ENCODE measurements around the gene PPP4R4.
A peak's percentile ranks its signal among the peaks of the same experiment; 100 is the strongest.

PPP4R4 gene

GRCh38 chr14:94172545-94172944 is 1.6 kb upstream of the PPP4R4 start:
- no peak overlapping the region for H3K4me2 ChIP-seq (ENCODE audit: low read depth, low read length, poor library complexity, severe bottlenecking)

GRCh38 chr14:94173471-94173884 is 644 bp upstream of the PPP4R4 start:
- Histone ChIP-seq H3K9me3 (ENCODE audit: insufficient read depth, low read length) (no peaks in the 10 kb centered on the region), H3F3A (ENCODE audit: insufficient read depth) (peaks cover 6% of the 10 kb centered on the region; the same call in 1 of the 2 replicates), H3K4me2 (ENCODE audit: low read depth, low read length, poor library complexity, severe bottlenecking) (peak overlapping the region; percentile 99), H3K9ac (ENCODE audit: low read length) (peak overlapping the region; percentile 71), H3K79me2 (ENCODE audit: insufficient read depth, low read length) (no peaks in the 10 kb centered on the region), H3K9me2 (replicated peaks; ENCODE audit: insufficient read depth, low read length) (no peaks in the 10 kb centered on the region), H3K27ac (ENCODE audit: low read depth, low read length) (no peak overlapping the region), H4K20me1 (ENCODE audit: low read depth, low read length) (no peaks in the 10 kb centered on the region), H3K27me3 (ENCODE audit: low read length) (no peaks in the 10 kb centered on the region), H2AFZ (ENCODE audit: low read depth, low read length, severe bottlenecking) (peak overlapping the region; percentile 100), H3K4me3 (ENCODE audit: insufficient read depth, low read length, poor library complexity, severe bottlenecking) (peak overlapping the region; percentile 91), H3K36me3 (ENCODE audit: low read length) (no peaks in the 10 kb centered on the region)
- TF ChIP-seq EZH2phosphoT487 (conservative IDR thresholded peaks at IDR 0.05; ENCODE audit: low read length): no peak
- no peak for TF ChIP-seq CTCF (IDR thresholded peaks at IDR 0.05; ENCODE audit: insufficient read depth, low read length, poor library complexity, severe bottlenecking)

More at GRCh38 chr14:94172545-94172944, 1.6 kb upstream of the PPP4R4 start:
- H3K9me2 ChIP-seq (replicated peaks; ENCODE audit: insufficient read depth, low read length): no peaks in the 10 kb centered on the region
- no peak overlapping the region for H3K4me3 ChIP-seq (ENCODE audit: insufficient read depth, low read length, poor library complexity, severe bottlenecking)
- H3K9ac ChIP-seq (ENCODE audit: low read length): no peak overlapping the region
- H3K27me3 ChIP-seq (ENCODE audit: low read length): no peaks in the 10 kb centered on the region
- H4K20me1 ChIP-seq (ENCODE audit: low read depth, low read length): no peaks in the 10 kb centered on the region
- no peaks in the 10 kb centered on the region for H3K79me2 ChIP-seq (ENCODE audit: insufficient read depth, low read length)
- H3K27ac ChIP-seq (ENCODE audit: low read depth, low read length): no peak overlapping the region
- H3K9me3 ChIP-seq (ENCODE audit: insufficient read depth, low read length): no peaks in the 10 kb centered on the region
- peaks cover 6% of the 10 kb centered on the region; the same call in 1 of the 2 replicates for H3F3A ChIP-seq (ENCODE audit: insufficient read depth)
- H3K36me3 ChIP-seq (ENCODE audit: low read length): no peaks in the 10 kb centered on the region
- no peak overlapping the region for H2AFZ ChIP-seq (ENCODE audit: low read depth, low read length, severe bottlenecking)
- TF ChIP-seq EZH2phosphoT487 (conservative IDR thresholded peaks at IDR 0.05; ENCODE audit: low read length) (no peak), CTCF (IDR thresholded peaks at IDR 0.05; ENCODE audit: insufficient read depth, low read length, poor library complexity, severe bottlenecking) (no peak)

GRCh38 chr14:94174604-94175010 is 485 bp downstream of the PPP4R4 start:
- H3F3A ChIP-seq (ENCODE audit: insufficient read depth): peaks cover 6% of the 10 kb centered on the region; the same call in 1 of the 2 replicates
- peak overlapping the region; percentile 87 for H2AFZ ChIP-seq (ENCODE audit: low read depth, low read length, severe bottlenecking)
- peak overlapping the region; percentile 59 for H3K4me3 ChIP-seq (ENCODE audit: insufficient read depth, low read length, poor library complexity, severe bottlenecking)
- H3K27ac ChIP-seq (ENCODE audit: low read depth, low read length): no peak overlapping the region
- no peaks in the 10 kb centered on the region for H3K79me2 ChIP-seq (ENCODE audit: insufficient read depth, low read length)
- no peaks in the 10 kb centered on the region for H3K27me3 ChIP-seq (ENCODE audit: low read length)
- H3K9me3 ChIP-seq (ENCODE audit: insufficient read depth, low read length): no peaks in the 10 kb centered on the region
- H3K36me3 ChIP-seq (ENCODE audit: low read length): no peaks in the 10 kb centered on the region
- H4K20me1 ChIP-seq (ENCODE audit: low read depth, low read length): no peaks in the 10 kb centered on the region
- H3K9ac ChIP-seq (ENCODE audit: low read length): peak overlapping the region; percentile 51
- no peaks in the 10 kb centered on the region for H3K9me2 ChIP-seq (replicated peaks; ENCODE audit: insufficient read depth, low read length)
- H3K4me2 ChIP-seq (ENCODE audit: low read depth, low read length, poor library complexity, severe bottlenecking): peak overlapping the region; percentile 65
- TF ChIP-seq EZH2phosphoT487 (conservative IDR thresholded peaks at IDR 0.05; ENCODE audit: low read length) (no peak), CTCF (IDR thresholded peaks at IDR 0.05; ENCODE audit: insufficient read depth, low read length, poor library complexity, severe bottlenecking) (no peak)
